ENCODE data around the gene PIP.
"Not testable (repeated sequence)": the region's sequence is repeated elsewhere in the genome, so short reads cannot be mapped to it uniquely, and the experiment has no call there.

The PIP gene

GRCh38 chr7:143131781-143132180, at the start of gene PIP:
TSS of gene PIP (plus strand) at chr7:143132077. CDS start at chr7:143132117, 40 bp downstream.
- DNase-seq, result no peak

- no peak for DNase-seq
Measured at GRCh38 chr7:143085109-143085508, 46.8 kb upstream of the PIP start.

- not testable (repeated sequence) for DNase-seq
Measured at GRCh38 chr7:143085610-143086009, 46.3 kb upstream of the PIP start.

- not testable (repeated sequence) for DNase-seq
Measured at GRCh38 chr7:143088549-143089231, 43.2 kb upstream of the PIP start.

GRCh38 chr7:143096146-143096545, 35.7 kb upstream of the PIP start:
- no peak for DNase-seq

GRCh38 chr7:143099579-143099978, 32.3 kb upstream of the PIP start:
- DNase-seq, result not testable (repeated sequence)

- no peak for DNase-seq
Measured at GRCh38 chr7:143104759-143105158, 27.1 kb upstream of the PIP start.

- not testable (repeated sequence) for DNase-seq
Measured at GRCh38 chr7:143108019-143108418, 23.9 kb upstream of the PIP start.

GRCh38 chr7:143117395-143117794, 14.5 kb upstream of the PIP start:
- no peak for DNase-seq

- DNase-seq, result no peak
Measured at GRCh38 chr7:143120691-143121405, 11.0 kb upstream of the PIP start.

GRCh38 chr7:143123326-143123725, 8.6 kb upstream of the PIP start:
- DNase-seq, result not testable (repeated sequence)

- DNase-seq, result no peak
Measured at GRCh38 chr7:143126146-143126545, 5.7 kb upstream of the PIP start.

- DNase-seq, result no peak
Measured at GRCh38 chr7:143129051-143129450, 2.8 kb upstream of the PIP start.

GRCh38 chr7:143129477-143129876, 2.4 kb upstream of the PIP start:
- DNase-seq, result no peak

GRCh38 chr7:143130541-143130940, 1.3 kb upstream of the PIP start:
- no peak for DNase-seq

GRCh38 chr7:143147070-143147469, 15.2 kb downstream of the PIP start:
- no peak for DNase-seq

GRCh38 chr7:143148050-143148449, 16.2 kb downstream of the PIP start:
- no peak for DNase-seq

- no peak for DNase-seq
Measured at GRCh38 chr7:143148651-143149050, 16.8 kb downstream of the PIP start.

GRCh38 chr7:143150696-143151095, 18.8 kb downstream of the PIP start:
- not testable (repeated sequence) for DNase-seq

GRCh38 chr7:143158617-143159016, 26.7 kb downstream of the PIP start:
- DNase-seq, result not testable (repeated sequence)

GRCh38 chr7:143171697-143172096, 39.8 kb downstream of the PIP start:
- no peak for DNase-seq

- DNase-seq, result no peak
Measured at GRCh38 chr7:143172354-143172753, 40.5 kb downstream of the PIP start.

GRCh38 chr7:143176128-143176527, 44.3 kb downstream of the PIP start:
- DNase-seq, result no peak

GRCh38 chr7:143177374-143178119, 45.7 kb downstream of the PIP start:
- DNase-seq, result no peak

All from fibroblast of upper back skin (primary cell).